IMR-90 (cell line): ENCODE data around the gene ARHGAP8. TPM values are rescaled to one million over a fixed set of nuclear protein-coding genes. Genes with fewer than 3 reads are reported as not detected.

Experiments used
- ATAC-seq: fragments of 200-7000 bp; cut with Tn5 transposase; 2 replicates; pipeline ENCODE4 v1.9.1; 2020; ENCODE audit warnings: low read depth, mild to moderate bottlenecking, moderate library complexity
- BruUV-seq: library from RNA; stranded (reverse); fragments of 400-500 nt; replicated peaks from 2 replicates; lab custom pipeline; 2021; lab: Mats Ljungman, UMichigan
- CTCF ChIA-PET: fragments of 300-600 bp; formaldehyde crosslinking; extraction: SDS; loops from one replicate; lab custom pipeline; 2021; ENCODE audit warnings: antibody characterized with exemption; lab: Yijun Ruan, JAX
- POLR2A ChIA-PET: fragments of 300-600 bp; sonication (Branson Sonifier 250); formaldehyde crosslinking; loops from one replicate; lab custom pipeline; 2022; ENCODE audit warnings: antibody characterized with exemption; ENCODE audit not compliant: unreplicated experiment; lab: Charles Lee
- DNase-seq: peaks from one replicate; pipeline ENCODE4 v3.0.0; 2013
- H2AFZ ChIP-seq: replicated peaks from 2 replicates; pipeline ENCODE3; 2013; ENCODE audit warnings: low read length, mild to moderate bottlenecking; ENCODE audit not compliant: poor library complexity
- H2AK5ac ChIP-seq: 2 replicates; pipeline ENCODE4 v1.6.1; 2013; ENCODE audit warnings: low read depth, low read length, inconsistent platforms
- H2AK9ac ChIP-seq: replicated peaks from 2 replicates; pipeline ENCODE3; 2013; ENCODE audit warnings: mild to moderate bottlenecking, low read depth, low read length, moderate library complexity; ENCODE audit not compliant: poor library complexity
- H2BK120ac ChIP-seq: 2 replicates; pipeline ENCODE4 v1.6.1; 2013; ENCODE audit warnings: low read depth, low read length, inconsistent platforms
- H2BK15ac ChIP-seq: 3 replicates; pipeline ENCODE4 v1.6.1; 2013; ENCODE audit warnings: low read depth, low read length, inconsistent platforms
- H2BK20ac ChIP-seq: 2 replicates; pipeline ENCODE4 v1.6.1; 2013; ENCODE audit warnings: low read depth, mild to moderate bottlenecking, inconsistent platforms, low read length, moderate library complexity
- H2BK5ac ChIP-seq: 2 replicates; pipeline ENCODE4 v1.6.1; 2013; ENCODE audit warnings: mild to moderate bottlenecking, low read depth, low read length, inconsistent platforms; ENCODE audit not compliant: poor library complexity, severe bottlenecking
- H3K14ac ChIP-seq: replicated peaks from 2 replicates; pipeline ENCODE4 v1.6.1; 2013; ENCODE audit warnings: low read depth, low read length, inconsistent platforms
- H3K18ac ChIP-seq: 2 replicates; pipeline ENCODE4 v1.6.1; 2013; ENCODE audit warnings: low read depth, low read length, control low read depth
- H3K23ac ChIP-seq: 2 replicates; pipeline ENCODE4 v1.6.1; 2013; ENCODE audit warnings: low read depth, low read length, inconsistent platforms
- H3K27ac ChIP-seq: 2 replicates; pipeline ENCODE4 v1.5.1; 2013; ENCODE audit warnings: mild to moderate bottlenecking, control low read depth, low read length; ENCODE audit not compliant: insufficient read depth
- H3K27me3 ChIP-seq: 2 replicates; pipeline ENCODE4 v1.6.1; 2013; ENCODE audit warnings: low read length; ENCODE audit not compliant: control insufficient read depth, insufficient read depth
- H3K36me3 ChIP-seq: 2 replicates; pipeline ENCODE4 v1.6.1; 2013; ENCODE audit warnings: low read length, mixed read lengths; ENCODE audit not compliant: control insufficient read depth, insufficient read depth
- H3K4ac ChIP-seq: 2 replicates; pipeline ENCODE4 v1.6.1; 2013; ENCODE audit warnings: low read depth, low read length, inconsistent platforms
- H3K4me1 ChIP-seq: 2 replicates; pipeline ENCODE4 v1.6.1; 2013; ENCODE audit warnings: low read length, mixed read lengths; ENCODE audit not compliant: control insufficient read depth, insufficient read depth
- H3K4me2 ChIP-seq: 2 replicates; pipeline ENCODE4 v1.6.1; 2013; ENCODE audit warnings: low read depth, mild to moderate bottlenecking, control low read depth, low read length, moderate library complexity
- H3K4me3 ChIP-seq: 2 replicates; pipeline ENCODE4 v1.5.1; 2013; ENCODE audit warnings: low read depth, mild to moderate bottlenecking, control low read depth, low read length, moderate library complexity; ENCODE audit not compliant: insufficient read depth
- H3K56ac ChIP-seq: 2 replicates; pipeline ENCODE4 v1.6.1; 2013; ENCODE audit warnings: low read length, inconsistent platforms; ENCODE audit not compliant: insufficient read depth; ENCODE audit errors: extremely low read depth
- H3K79me1 ChIP-seq, 2 experiments: 2 replicates each; pipeline ENCODE4 v1.6.1; 2013; ENCODE audit warnings: low read length in 2 of 2, inconsistent platforms in 1 of 2, low read depth in 1 of 2
- H3K9ac ChIP-seq: 2 replicates; pipeline ENCODE4 v1.6.1; 2013; ENCODE audit warnings: low read depth, low read length, control low read depth
- H3K9me1 ChIP-seq: 2 replicates; pipeline ENCODE4 v1.6.1; 2013; ENCODE audit warnings: low read length, inconsistent platforms; ENCODE audit not compliant: insufficient read depth
- H3K9me3 ChIP-seq: 2 replicates; pipeline ENCODE4 v1.6.1; 2013; ENCODE audit warnings: low read length; ENCODE audit not compliant: control insufficient read depth, insufficient read depth
- H4K20me1 ChIP-seq: 2 replicates; pipeline ENCODE4 v1.6.1; 2013; ENCODE audit warnings: low read length, inconsistent platforms; ENCODE audit not compliant: insufficient read depth
- H4K5ac ChIP-seq: 2 replicates; pipeline ENCODE4 v1.6.1; 2013; ENCODE audit warnings: mild to moderate bottlenecking, low read depth, low read length, control low read depth
- H4K8ac ChIP-seq, 2 experiments: 2 replicates each; pipeline ENCODE4 v1.6.1; 2013; ENCODE audit warnings: low read depth in 2 of 2, low read length in 2 of 2, control low read depth in 1 of 2, inconsistent platforms in 1 of 2
- H4K91ac ChIP-seq: 2 replicates; pipeline ENCODE4 v1.6.1; 2013; ENCODE audit warnings: low read depth, low read length, inconsistent platforms; ENCODE audit not compliant: insufficient read depth
- CHD1 ChIP-seq: IDR thresholded peaks from 2 replicates; pipeline ENCODE4 v1.6.1; 2012; ENCODE audit warnings: low read depth, low read length, improper control_type of control experiment
- FOS ChIP-seq: fragments of 150-350 bp; IDR thresholded peaks from 2 replicates; pipeline ENCODE4 v1.6.1; 2016; ENCODE audit warnings: low read depth, low read length
- POLR2A ChIP-seq: IDR thresholded peaks from 2 replicates; pipeline ENCODE4 v1.6.1; 2012; ENCODE audit warnings: mild to moderate bottlenecking, low read depth, low read length
- RFX5 ChIP-seq: IDR thresholded peaks from 2 replicates; pipeline ENCODE4 v1.8.0; 2012; ENCODE audit warnings: low read depth, mild to moderate bottlenecking, low read length, moderate library complexity
- WGBS, 2 experiments: methylation state at CpG; one replicate each; pipeline versions ENCODE4 v1.1.5 to v1.1.7; 2013; ENCODE audit warnings: missing lambda C conversion rate in 2 of 2; ENCODE audit not compliant: insufficient read length in 1 of 2; ENCODE audit errors: extremely low coverage in 2 of 2; 5-methylcytosine and 5-hydroxymethylcytosine counted together
- dilution Hi-C: fragments of 300-500 bp; cut with HindIII; formaldehyde crosslinking; loops from one replicate; pipeline ENCODE4 v1.14.3; 2018; ENCODE audit warnings: low sequenced_read_pairs; ENCODE audit not compliant: unreplicated experiment
- in situ Hi-C: fragments of 300-500 bp; cut with MboI; formaldehyde crosslinking; loops from 3 replicates; pipeline ENCODE4 v1.14.3; 2019; ENCODE audit warnings: low sequenced_read_pairs, inconsistent platforms, mixed read lengths
- intact Hi-C: fragments of 100-400 bp; cut with micrococcal nuclease; formaldehyde crosslinking; loops from 2 replicates; pipeline ENCODE4 v1.10.0; 2022
- polyA plus RNA-seq, 3 experiments: library from polyadenylated mRNA; depleted of rRNA; stranded (reverse); fragments of >200 nt; gene quantifications; 2 replicates each; pipeline ENCODE4 v1.2.3, GENCODE V29; 2012; ENCODE audit warnings: low replicate concordance in 1 of 3
- total RNA-seq: library from RNA; depleted of rRNA; stranded (reverse); fragments of >200 nt; gene quantifications from 2 replicates; pipeline ENCODE4 v1.2.3, GENCODE V29; 2012
- TF ChIP-seq, protein P1 (sequence below): conservative IDR thresholded peaks from 2 replicates; pipeline ENCODE4 v1.5.1; 2012; ENCODE audit warnings: mild to moderate bottlenecking, low read depth, low read length, improper control_type of control experiment

The ARHGAP8 gene
- total and polyA plus RNA-seq, 2 of the 4 experiments (the other 2 are of a cell fraction), result 0.18 to 0.21 TPM

DNA sequence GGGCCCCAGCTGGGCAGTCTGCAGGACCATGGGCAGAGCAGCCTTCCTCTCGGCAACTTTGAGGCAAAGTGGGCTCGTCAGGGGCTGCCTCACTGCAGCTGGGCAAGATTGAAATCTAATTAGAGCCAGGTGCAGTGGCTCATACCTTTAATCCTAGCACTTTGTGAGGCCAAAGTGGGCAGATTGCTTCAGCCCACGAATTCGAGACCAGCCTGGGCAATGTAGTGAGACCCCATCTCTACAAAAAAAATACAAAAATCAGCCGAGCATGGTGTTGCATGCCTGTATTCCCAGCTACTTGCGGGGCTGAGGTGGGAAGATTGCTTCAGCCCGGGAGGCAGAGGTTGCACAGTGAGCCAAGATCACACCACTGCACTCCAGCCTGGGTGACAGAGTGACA lies 34.2 kb downstream of the ARHGAP8 start:
- dilution Hi-C loops, result no loop called here
- Histone ChIP-seq H4K8ac (no peak overlapping the region), H4K91ac (no peak overlapping the region), H3K9ac (no peak overlapping the region), H2BK20ac (no peak overlapping the region), H3K4me3 (no peak overlapping the region), H3K56ac (no peak overlapping the region), H3K79me1 (no peaks in the 10 kb centered on the region), H2BK15ac (no peak overlapping the region), H4K5ac (no peak overlapping the region), H4K20me1 (no peaks in the 10 kb centered on the region), H2AK5ac (no peak overlapping the region), H3K23ac (no peak overlapping the region), H3K9me1 (no peaks in the 10 kb centered on the region), H2AK9ac (no peak overlapping the region), H3K4me1 (no peaks in the 10 kb centered on the region), H2AFZ (no peak overlapping the region), H3K27me3 (peaks cover 3% of the 10 kb centered on the region), H3K4me2 (no peak overlapping the region), H3K36me3 (no peaks in the 10 kb centered on the region), H2BK5ac (no peak overlapping the region), H3K14ac (no peak overlapping the region), H3K18ac (no peak overlapping the region), H3K9me3 (no peaks in the 10 kb centered on the region), H3K27ac (no peak overlapping the region), H3K4ac (no peak overlapping the region), H2BK120ac (no peak overlapping the region)
- in situ Hi-C loops, result no loop called here
- POLR2A ChIA-PET, result no interaction called here
- ATAC-seq (no peak), DNase-seq (no peak)
- BruUV-seq, result no TSS peak
- WGBS, 2 experiments, result 83% methylated on average over 1 of the region's 7 CpGs; no CpG with 5 or more reads in 1 of the 2 experiments
- TF ChIP-seq RFX5, result no peak
- TF ChIP-seq POLR2A, result no peak
- TF ChIP-seq, protein P1, sequence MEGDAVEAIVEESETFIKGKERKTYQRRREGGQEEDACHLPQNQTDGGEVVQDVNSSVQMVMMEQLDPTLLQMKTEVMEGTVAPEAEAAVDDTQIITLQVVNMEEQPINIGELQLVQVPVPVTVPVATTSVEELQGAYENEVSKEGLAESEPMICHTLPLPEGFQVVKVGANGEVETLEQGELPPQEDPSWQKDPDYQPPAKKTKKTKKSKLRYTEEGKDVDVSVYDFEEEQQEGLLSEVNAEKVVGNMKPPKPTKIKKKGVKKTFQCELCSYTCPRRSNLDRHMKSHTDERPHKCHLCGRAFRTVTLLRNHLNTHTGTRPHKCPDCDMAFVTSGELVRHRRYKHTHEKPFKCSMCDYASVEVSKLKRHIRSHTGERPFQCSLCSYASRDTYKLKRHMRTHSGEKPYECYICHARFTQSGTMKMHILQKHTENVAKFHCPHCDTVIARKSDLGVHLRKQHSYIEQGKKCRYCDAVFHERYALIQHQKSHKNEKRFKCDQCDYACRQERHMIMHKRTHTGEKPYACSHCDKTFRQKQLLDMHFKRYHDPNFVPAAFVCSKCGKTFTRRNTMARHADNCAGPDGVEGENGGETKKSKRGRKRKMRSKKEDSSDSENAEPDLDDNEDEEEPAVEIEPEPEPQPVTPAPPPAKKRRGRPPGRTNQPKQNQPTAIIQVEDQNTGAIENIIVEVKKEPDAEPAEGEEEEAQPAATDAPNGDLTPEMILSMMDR, result no peak
- no peak for TF ChIP-seq FOS
- TF ChIP-seq CHD1, result no peak
- intact Hi-C loops, result no loop called here
- CTCF ChIA-PET, result no interaction called here
